ENCODE data around the gene CFAP157.
A peak's percentile ranks its signal among the peaks of the same experiment; 100 is the strongest.
"Not testable (repeated sequence)": the region's sequence is repeated elsewhere in the genome, so short reads cannot be mapped to it uniquely, and the experiment has no call there.

CFAP157 gene

GRCh38 chr9:127749090-127749787 is 42.5 kb downstream of the CFAP157 start:
- H3K27me3 Mint-ChIP-seq: no peaks in the 10 kb centered on the region
- peaks cover 60% of the 10 kb centered on the region for H3K36me3 Mint-ChIP-seq (ENCODE audit: low read depth)
- H3K4me3 Mint-ChIP-seq: no peak overlapping the region
- H3K9me3 Mint-ChIP-seq: no peaks in the 10 kb centered on the region
- DNase-seq: no peak
- peaks cover 15% of the 10 kb centered on the region for H3K4me1 Mint-ChIP-seq (ENCODE audit: low read depth)
- H3K27ac Mint-ChIP-seq: no peak overlapping the region

GRCh38 chr9:127751269-127752054 is 44.7 kb downstream of the CFAP157 start:
- no peak for DNase-seq
- no peaks in the 10 kb centered on the region for H3K27me3 Mint-ChIP-seq
- H3K4me1 Mint-ChIP-seq (ENCODE audit: low read depth): peaks cover 15% of the 10 kb centered on the region
- H3K9me3 Mint-ChIP-seq: no peaks in the 10 kb centered on the region
- H3K36me3 Mint-ChIP-seq (ENCODE audit: low read depth): peaks cover 48% of the 10 kb centered on the region
- no peak overlapping the region for H3K27ac Mint-ChIP-seq
- no peak overlapping the region for H3K4me3 Mint-ChIP-seq

- no peak for DNase-seq
- H3K36me3 Mint-ChIP-seq (ENCODE audit: low read depth): peaks cover 37% of the 10 kb centered on the region
- no peak overlapping the region for H3K4me3 Mint-ChIP-seq
- H3K4me1 Mint-ChIP-seq (ENCODE audit: low read depth): peaks cover 3% of the 10 kb centered on the region
- H3K27ac Mint-ChIP-seq: peak overlapping the region; percentile 62
- no peaks in the 10 kb centered on the region for H3K9me3 Mint-ChIP-seq
- no peaks in the 10 kb centered on the region for H3K27me3 Mint-ChIP-seq
These were observed 46.4 kb downstream of the CFAP157 start for GRCh38 chr9:127753148-127753547.

- H3K27ac Mint-ChIP-seq: no peak overlapping the region
- H3K4me3 Mint-ChIP-seq: no peak overlapping the region
- H3K4me1 Mint-ChIP-seq (ENCODE audit: low read depth): peaks cover 2% of the 10 kb centered on the region
- peaks cover 35% of the 10 kb centered on the region for H3K36me3 Mint-ChIP-seq (ENCODE audit: low read depth)
- H3K9me3 Mint-ChIP-seq: no peaks in the 10 kb centered on the region
- H3K27me3 Mint-ChIP-seq: no peaks in the 10 kb centered on the region
- DNase-seq: no peak
These were observed 46.8 kb downstream of the CFAP157 start for GRCh38 chr9:127753622-127754021.

GRCh38 chr9:127754099-127755060 is 47.6 kb downstream of the CFAP157 start:
- no peak overlapping the region for H3K27ac Mint-ChIP-seq
- peaks cover 31% of the 10 kb centered on the region for H3K36me3 Mint-ChIP-seq (ENCODE audit: low read depth)
- H3K4me3 Mint-ChIP-seq: no peak overlapping the region
- H3K4me1 Mint-ChIP-seq (ENCODE audit: low read depth): peaks cover 4% of the 10 kb centered on the region
- DNase-seq: no peak
- no peaks in the 10 kb centered on the region for H3K9me3 Mint-ChIP-seq
- H3K27me3 Mint-ChIP-seq: no peaks in the 10 kb centered on the region

GRCh38 chr9:127755061-127756060 is 48.6 kb downstream of the CFAP157 start:
- Mint-ChIP-seq H3K9me3 (no peaks in the 10 kb centered on the region), H3K4me3 (no peak overlapping the region), H3K36me3 (ENCODE audit: low read depth) (peaks cover 23% of the 10 kb centered on the region), H3K4me1 (ENCODE audit: low read depth) (peaks cover 4% of the 10 kb centered on the region), H3K27me3 (no peaks in the 10 kb centered on the region), H3K27ac (no peak overlapping the region)
- no peak for DNase-seq

GRCh38 chr9:127756233-127756632 is 49.4 kb downstream of the CFAP157 start:
- no peak for DNase-seq
- Mint-ChIP-seq H3K9me3 (no peaks in the 10 kb centered on the region), H3K36me3 (ENCODE audit: low read depth) (peaks cover 19% of the 10 kb centered on the region), H3K4me3 (no peak overlapping the region), H3K27ac (no peak overlapping the region), H3K27me3 (no peaks in the 10 kb centered on the region), H3K4me1 (ENCODE audit: low read depth) (peaks cover 7% of the 10 kb centered on the region)

GRCh38 chr9:127756776-127757175 is 50.0 kb downstream of the CFAP157 start:
- H3K9me3 Mint-ChIP-seq; DNase-seq; H3K27ac Mint-ChIP-seq; H3K27me3 Mint-ChIP-seq; H3K4me1 Mint-ChIP-seq (ENCODE audit: low read depth); H3K4me3 Mint-ChIP-seq: not testable (repeated sequence)
- peaks cover 16% of the 10 kb centered on the region for H3K36me3 Mint-ChIP-seq (ENCODE audit: low read depth)

- DNase-seq: no peak
- no peaks in the 10 kb centered on the region for H3K27me3 Mint-ChIP-seq
- H3K36me3 Mint-ChIP-seq (ENCODE audit: low read depth): peaks cover 27% of the 10 kb centered on the region
- H3K27ac Mint-ChIP-seq: peak overlapping the region; percentile 60
- peaks cover 20% of the 10 kb centered on the region for H3K4me1 Mint-ChIP-seq (ENCODE audit: low read depth)
- H3K9me3 Mint-ChIP-seq: no peaks in the 10 kb centered on the region
- no peak overlapping the region for H3K4me3 Mint-ChIP-seq
These were observed 52.1 kb downstream of the CFAP157 start for GRCh38 chr9:127758843-127759242.

- Mint-ChIP-seq H3K27ac (peak overlapping the region; percentile 33), H3K27me3 (no peaks in the 10 kb centered on the region), H3K9me3 (no peaks in the 10 kb centered on the region), H3K4me3 (no peak overlapping the region), H3K4me1 (ENCODE audit: low read depth) (peaks cover 38% of the 10 kb centered on the region), H3K36me3 (ENCODE audit: low read depth) (peaks cover 35% of the 10 kb centered on the region)
- no peak for DNase-seq
These were observed 54.3 kb downstream of the CFAP157 start for GRCh38 chr9:127761061-127761460.

GRCh38 chr9:127761491-127761956 is 54.7 kb downstream of the CFAP157 start:
- Mint-ChIP-seq H3K4me3 (no peak overlapping the region), H3K4me1 (ENCODE audit: low read depth) (peaks cover 42% of the 10 kb centered on the region), H3K36me3 (ENCODE audit: low read depth) (peaks cover 40% of the 10 kb centered on the region), H3K27ac (no peak overlapping the region), H3K27me3 (no peaks in the 10 kb centered on the region), H3K9me3 (no peaks in the 10 kb centered on the region)
- no peak for DNase-seq

- H3K27me3 Mint-ChIP-seq: no peaks in the 10 kb centered on the region
- H3K4me1 Mint-ChIP-seq (ENCODE audit: low read depth): peaks cover 47% of the 10 kb centered on the region
- H3K27ac Mint-ChIP-seq: peak overlapping the region; percentile 53
- no peak overlapping the region for H3K4me3 Mint-ChIP-seq
- H3K36me3 Mint-ChIP-seq (ENCODE audit: low read depth): peaks cover 43% of the 10 kb centered on the region
- H3K9me3 Mint-ChIP-seq: no peaks in the 10 kb centered on the region
- DNase-seq: no peak
These were observed 55.4 kb downstream of the CFAP157 start for GRCh38 chr9:127762111-127762676.

- peak; percentile 58 for DNase-seq
- H3K36me3 Mint-ChIP-seq (ENCODE audit: low read depth): peaks cover 45% of the 10 kb centered on the region
These were observed 57.2 kb downstream of the CFAP157 start for GRCh38 chr9:127763918-127764384.

More at GRCh38 chr9:127763918-127764384, 57.2 kb downstream of the CFAP157 start:
- Mint-ChIP-seq H3K4me3 (no peak overlapping the region), H3K4me1 (ENCODE audit: low read depth) (peaks cover 62% of the 10 kb centered on the region), H3K27ac (peak overlapping the region; percentile 58), H3K9me3 (no peaks in the 10 kb centered on the region), H3K27me3 (no peaks in the 10 kb centered on the region)
